GM04503 (cell line): ENCODE results near the gene TTC28.
"Not testable (repeated sequence)": the region's sequence is repeated elsewhere in the genome, so short reads cannot be mapped to it uniquely, and the experiment has no call there.

Experiments
- DNase-seq: peaks from one replicate; pipeline ENCODE4 v3.0.0-alpha.2; 2012; ENCODE audit warnings: low read depth

TTC28 gene

DNA sequence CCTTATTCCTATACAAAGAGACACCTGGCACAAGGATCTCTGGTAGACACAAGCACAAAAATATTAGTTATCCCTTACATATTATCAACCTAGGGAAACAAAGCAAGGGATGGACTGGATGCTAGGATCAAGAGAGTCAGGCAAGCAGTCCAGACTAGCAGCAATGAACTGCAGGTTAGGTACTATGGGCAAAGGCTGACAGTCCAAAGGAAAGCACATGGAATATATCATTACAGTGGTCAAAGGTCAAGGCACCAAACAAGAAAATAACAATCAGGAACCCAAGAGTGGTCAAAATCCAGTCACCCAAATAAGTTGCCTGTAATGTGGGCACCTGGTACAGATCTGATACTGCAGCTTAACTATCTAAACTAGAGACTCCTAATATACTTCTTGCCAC, 77.7 kb downstream of the TTC28 start:
- DNase-seq = no peak

DNA sequence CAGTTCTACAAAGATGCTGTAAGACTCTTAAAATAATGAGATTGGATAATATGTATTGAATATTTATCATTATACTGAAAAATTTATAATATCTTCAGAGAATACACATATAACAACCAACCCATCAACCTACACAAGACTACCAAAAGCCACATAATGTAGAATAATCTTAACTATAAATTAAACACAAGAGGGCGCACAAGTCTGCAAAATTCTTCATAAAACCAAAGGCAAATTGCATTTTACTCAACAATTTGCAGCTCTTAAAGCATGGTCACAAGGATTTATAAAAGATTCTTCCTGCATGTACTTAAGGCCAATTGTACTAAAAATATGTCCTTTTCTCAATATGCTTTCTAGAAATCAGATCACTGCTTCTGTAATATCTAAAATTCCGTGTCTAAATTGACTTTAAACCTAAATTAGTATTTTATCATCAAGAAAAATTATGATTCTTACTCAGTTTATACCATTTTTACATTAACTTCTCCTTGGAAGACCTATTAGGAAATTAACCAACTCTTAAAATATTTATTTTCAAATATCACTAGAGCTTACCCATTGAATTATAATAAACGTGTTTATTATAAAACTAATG, 79.0 kb downstream of the TTC28 start:
- DNase-seq = no peak

DNA sequence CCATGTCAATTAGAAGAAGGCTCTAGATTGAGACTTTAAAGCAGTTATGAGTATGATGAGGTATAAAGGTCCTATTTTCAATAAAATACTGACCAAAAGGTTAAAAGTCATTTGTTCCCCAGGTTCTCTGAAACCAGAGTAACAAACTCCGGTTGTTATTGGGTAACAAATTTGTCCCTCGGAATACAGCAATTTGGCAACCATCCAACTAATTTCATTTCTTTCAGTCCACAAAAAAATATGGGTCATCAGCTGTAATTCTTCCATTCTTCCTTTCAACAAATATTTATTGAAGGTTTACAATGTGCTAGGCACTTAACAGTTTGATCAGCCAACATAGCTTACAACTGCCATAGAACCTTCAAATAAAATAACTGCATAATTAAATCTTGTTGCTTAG, 79.9 kb downstream of the TTC28 start:
- no peak for DNase-seq

DNA sequence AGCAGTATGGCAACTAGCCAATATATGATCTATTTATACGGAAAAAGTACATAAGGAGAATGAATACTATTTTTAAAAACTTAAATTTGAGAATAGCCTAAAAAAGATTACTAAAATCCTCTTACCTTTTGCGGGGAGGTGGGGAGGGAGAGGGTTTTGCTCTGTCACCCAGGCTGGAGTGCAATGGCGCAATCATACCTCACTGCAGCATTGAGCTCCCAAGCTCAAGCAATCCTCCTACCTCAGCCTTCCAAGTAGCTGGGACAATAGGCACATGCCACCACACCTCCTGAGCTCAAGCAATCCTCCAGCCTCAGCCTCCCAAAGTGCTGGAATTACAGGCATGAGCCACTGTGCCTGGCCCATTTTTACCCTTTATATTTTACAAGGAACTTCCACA, 82.0 kb downstream of the TTC28 start:
- DNase-seq = no peak

DNA sequence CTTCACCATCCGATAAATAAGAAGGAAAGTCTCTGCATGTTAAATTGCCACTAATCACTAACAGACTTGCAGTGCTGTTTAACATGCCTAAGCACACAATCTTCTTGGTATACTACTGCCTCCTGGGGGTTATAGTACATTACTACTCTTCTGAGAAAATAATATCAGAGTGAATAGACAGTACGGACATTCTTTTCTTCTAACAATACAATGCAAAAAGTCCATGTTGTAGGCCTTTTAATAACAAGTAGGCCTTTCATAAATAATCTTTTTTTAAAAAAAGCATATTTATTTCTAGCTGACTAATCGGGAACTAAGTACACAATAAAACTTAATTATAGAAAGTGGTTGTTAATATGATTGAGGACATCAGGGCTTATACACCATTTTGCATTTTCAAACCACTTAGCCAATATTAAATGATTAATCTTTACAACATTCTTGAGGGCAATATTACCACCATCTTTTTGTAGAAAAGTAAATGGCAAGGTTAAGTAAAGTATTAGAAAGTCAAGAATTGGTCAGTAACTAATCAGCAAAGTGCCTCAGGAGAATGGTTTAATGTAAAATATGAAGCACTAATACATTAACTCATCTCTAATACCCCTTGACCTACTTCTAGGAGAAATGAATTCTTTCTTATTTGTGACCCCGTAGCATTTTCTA, 84.7 kb downstream of the TTC28 start:
- peak; percentile 29 for DNase-seq

DNA sequence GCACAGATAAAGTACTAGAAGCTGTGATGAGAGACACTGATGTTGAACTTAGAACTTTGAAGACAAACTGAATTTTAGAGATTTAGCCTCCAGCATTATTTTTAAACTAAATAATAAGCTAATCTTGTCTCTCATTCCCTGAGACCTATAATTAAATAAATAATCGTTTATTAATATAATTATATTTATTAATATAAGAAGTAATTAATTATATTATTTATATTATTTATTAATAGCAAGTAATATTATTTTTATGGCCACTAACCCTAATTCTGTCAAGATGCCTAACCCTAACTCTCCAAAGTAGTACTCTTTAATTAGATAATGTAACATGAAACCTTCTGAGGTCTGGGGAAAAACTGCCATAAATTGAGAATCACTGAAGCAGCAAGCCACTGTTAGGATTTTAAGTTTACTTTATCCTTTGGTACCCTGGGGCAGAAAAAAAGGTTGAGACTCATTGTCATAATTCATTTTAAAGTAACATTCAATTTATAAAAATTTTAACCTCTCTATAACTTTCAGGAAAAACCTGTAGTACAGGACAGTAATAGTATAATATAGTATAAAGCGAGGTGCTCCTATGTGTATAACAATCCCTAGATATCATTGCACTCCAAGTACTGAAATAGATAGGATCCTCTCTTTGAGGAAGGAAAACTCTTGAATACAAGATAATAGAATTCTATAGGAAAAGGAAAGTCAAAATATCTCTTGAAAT, 85.4 kb downstream of the TTC28 start:
- no peak for DNase-seq

DNA sequence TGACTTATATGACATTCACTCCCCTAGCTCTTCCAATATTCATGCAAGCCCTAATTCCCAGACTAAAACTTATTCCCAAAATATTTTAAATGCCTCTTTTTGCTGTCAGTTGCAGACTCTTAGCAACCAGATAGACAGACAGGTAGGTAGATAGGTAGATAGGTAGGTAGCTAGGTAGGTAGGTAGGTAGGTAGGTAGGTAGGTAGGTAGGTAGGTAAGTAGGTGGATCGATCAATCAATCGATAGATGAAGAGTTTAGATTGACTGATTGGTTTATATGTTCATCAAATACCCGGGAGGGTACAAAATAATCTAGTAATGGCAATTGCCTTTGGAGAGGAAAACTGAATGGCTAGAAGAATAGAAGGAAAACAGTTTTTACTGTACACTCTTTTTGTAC, 86.3 kb downstream of the TTC28 start:
- no peak for DNase-seq

DNA sequence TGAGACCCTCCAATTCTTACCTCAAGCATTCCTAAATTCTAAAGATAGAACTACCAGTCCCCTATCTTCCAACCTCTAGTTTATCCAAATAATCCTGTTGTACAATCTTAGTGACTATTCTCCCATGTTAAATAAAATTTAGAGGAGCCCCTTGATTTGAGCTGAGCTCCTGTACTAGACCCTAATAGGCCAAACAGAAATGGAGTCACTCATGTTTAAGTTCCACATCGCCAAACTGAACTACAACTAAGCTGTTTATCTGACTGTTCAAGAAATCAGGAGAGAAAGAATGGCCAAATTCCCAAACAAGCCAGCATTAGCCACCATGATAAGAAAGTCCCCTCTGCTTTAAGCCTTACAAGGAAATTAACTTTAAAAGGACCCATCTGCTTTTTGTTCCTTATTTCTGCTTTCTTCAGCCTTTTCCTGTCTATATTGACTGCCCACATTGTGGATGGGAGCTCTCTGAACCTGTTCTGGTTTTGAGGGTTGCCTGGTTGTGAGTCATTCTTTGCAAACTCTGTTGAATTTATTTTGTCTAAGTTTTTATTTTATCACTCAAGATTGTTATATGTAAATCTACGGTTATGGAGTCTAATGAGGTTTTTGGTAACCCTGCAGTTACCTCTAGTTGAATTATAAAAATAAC, 90.4 kb downstream of the TTC28 start:
- no peak for DNase-seq

DNA sequence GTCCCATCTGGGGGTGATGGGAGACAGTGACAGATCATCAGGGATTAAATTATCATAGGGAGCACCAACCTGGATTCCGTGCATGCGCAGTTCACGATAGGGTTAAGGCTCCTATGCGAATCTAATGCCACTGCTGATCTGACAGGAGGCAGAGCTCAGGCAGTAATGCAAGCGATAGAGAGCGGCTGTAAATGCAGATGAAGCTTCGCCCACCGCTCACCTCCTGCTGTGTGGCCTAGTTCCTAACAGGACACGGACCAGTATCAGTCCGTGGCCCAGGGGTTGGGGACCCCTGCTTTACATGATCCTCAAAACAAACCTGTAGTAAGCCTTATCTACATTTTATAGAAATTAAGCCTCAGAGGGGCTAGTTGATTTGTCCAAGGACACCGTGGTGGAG, 94.3 kb downstream of the TTC28 start:
- no peak for DNase-seq

DNA sequence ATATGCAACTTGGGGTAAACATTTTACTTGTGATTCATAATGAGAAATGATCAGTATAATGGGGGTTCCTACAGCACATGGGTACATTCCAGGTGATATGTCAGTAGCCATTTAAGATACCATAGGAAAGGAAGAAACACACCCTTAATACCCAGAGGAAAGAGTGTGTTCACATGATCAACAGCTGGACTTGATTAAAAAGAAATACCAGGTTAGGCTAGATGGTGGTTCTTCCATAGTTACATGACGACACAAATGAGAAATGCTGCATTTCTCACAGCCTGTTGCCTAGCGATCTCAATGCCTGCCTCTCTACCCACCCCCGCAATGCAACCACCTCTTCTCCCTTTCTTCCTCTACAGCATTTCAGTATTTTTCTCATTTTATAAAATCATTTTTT, 96.8 kb downstream of the TTC28 start:
- peak; percentile 85 for DNase-seq

DNA sequence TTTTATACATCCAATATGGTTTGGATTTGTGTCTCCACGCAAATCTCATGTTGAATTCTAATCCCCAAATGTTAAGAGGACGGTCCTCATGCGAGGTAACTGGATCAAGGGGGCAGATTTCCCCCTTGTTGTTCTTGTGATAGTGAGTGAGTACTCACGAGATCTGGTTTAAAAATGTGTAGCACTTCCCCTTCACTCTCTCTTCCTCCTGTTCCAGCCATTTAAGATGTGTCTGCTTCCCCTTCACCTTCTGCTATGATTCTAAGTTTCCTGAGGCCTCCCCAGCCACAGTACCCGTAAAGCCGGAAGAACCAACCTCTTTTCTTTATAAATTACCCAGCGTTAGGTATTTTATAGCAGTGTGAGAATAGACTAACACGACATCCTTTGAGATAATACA, 98.6 kb downstream of the TTC28 start:
- DNase-seq = no peak

DNA sequence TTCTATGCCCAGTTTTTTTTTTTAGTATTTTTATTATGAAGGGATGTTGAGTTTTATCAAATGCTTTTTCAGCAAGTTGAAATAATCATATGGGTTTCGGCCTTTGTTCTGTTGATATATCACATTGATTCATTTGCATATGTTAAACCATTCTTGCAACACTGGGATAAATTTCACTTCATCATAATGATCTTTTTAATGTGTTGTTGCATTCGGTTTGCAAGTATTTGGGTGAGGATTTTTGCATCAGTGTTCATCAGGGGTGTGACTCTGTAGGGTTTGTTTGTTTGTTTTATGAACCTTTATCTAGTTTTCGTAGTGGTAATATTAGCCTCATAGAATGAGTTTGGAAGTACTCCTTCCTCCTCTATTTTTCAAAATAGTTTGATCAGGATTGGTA, 103.5 kb downstream of the TTC28 start:
- no peak for DNase-seq

DNA sequence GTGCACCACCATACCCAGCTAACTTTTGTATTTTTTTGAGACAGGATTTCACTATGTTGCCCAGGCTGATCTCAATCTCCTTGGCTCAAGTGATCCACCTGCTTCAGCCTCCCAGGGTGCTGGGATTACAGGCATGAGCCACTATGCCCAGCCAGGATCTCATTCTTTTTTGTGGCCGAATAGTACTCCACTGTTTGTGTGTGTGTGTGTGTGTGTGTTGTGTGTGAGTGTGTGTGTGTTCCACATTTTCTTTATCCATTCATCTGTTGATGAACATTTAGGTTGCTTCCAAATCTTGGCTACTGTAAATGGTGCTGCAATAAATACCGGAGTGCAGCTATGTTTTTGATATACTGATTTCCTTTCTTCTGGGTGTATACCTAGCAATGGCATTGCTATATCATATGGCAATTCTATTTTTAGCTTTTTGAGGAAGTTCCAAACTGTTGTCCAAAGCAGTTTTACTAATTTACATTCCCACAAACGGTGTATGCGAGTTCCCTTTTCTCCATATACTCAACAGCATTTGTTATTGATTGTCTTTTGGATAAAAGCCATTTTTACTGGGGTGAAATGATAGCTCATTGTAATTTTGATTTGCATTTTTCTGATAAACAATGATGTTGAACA, 105.4 kb downstream of the TTC28 start:
- no peak for DNase-seq

DNA sequence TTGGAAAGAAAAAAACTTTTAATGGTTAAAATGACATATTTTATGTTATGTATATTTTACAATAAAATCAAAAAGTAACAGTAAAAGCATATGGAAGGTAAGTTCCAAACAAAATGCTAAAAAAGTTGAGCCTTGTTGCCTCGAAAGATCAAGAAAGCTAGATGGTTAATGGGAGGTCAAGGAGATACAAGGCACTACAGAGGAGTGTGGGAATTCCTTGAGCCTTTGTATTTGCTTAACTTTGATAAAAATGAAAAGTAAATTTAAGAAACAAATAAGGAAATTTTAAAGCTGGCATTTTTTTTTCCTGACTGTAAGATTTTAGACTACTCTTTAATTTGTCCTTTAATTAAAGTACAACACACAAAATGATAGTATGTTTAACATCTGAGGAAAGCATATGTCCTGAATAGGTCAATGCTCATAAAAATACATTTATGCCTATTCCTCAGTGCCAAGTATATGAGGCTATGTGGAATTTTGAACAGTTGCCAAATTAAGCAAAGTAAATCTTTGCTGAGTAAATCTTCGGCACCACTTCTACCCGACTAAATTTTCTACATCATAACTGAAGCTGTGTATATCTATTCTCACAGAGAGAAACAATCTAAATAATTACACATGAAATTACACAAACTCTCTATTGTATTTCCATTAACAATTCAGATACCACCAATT, 108.8 kb downstream of the TTC28 start:
- no peak for DNase-seq

DNA sequence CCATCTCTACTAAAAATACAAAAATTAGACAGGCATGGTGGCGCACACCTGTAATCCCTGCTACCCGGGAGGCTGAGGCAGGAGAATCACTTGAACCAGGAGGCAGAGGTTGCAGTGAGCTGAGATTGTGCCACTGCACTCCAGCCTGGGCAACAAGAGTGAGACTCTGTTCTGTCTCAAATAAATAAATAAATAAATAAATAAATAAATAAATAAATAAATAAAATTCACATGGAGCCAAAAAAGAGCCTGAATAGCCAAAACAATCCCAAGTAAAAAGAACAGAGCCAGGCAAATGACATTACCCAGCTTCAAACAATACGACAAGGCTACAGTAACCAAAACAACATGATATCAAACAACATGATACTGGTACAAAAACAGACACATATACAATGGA, 110.7 kb downstream of the TTC28 start:
- DNase-seq = not testable (repeated sequence)

DNA sequence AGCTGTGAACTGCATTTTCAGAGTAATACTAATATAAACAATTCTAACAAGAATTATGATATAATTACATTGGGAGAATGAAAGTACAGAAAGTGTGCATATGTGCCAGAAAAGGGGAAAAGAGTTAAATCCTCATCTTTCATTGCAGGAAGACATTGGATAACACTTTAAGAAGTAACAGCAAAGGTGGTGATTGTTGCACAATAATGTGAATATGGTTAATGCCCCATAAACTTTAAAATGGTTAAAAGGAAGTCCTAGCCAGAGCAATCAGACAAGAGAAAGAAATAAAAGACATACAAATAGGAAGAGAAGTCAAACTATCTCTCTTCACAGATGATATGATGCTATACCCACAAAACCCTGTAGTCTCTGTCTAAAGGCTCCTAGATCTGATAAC, 111.5 kb downstream of the TTC28 start:
- DNase-seq = no peak

DNA sequence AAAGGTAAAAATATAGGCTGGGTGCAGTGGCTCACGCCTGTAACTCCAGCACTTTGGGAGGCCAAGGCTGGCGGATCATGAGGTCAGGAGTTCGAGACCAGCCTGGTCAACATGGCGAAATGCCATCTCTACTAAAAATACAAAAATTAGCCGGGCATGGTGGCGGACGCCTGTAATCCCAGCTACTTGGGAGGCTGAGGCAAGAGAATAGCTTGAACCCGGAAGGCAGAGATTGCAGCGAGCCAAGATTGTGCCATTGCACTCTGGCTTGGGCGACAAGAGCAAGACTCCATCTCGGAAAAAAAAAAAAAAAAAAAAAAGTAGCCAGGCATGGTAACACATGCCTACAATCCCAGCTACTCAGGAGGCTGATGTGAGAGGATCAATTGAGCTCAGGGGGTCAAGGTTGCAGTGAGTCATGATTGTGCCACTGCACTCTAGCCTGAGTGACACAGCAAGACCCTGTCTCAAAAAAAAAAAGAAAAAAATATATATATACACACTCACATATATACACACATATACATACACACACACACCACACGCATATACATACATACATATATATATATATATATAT, 112.6 kb downstream of the TTC28 start:
- DNase-seq = not testable (repeated sequence)

DNA sequence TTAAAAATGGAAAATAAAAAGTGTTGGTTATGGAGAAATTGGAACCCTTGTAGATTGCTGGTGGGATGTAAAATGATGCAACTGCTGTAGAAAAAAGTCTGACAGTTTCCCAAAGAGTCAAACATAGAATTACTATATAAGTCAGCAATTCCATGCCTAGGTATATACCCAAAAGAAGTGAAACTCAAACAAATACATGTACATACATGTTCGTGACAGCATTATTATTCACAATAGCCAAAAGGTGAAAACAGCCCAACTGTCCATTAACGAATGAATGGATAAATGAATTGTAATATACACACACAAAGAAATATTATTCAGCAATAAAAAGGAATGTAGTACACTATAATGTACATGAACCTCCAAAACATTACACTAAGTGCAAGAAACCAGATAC, 116.0 kb downstream of the TTC28 start:
- DNase-seq = no peak

DNA sequence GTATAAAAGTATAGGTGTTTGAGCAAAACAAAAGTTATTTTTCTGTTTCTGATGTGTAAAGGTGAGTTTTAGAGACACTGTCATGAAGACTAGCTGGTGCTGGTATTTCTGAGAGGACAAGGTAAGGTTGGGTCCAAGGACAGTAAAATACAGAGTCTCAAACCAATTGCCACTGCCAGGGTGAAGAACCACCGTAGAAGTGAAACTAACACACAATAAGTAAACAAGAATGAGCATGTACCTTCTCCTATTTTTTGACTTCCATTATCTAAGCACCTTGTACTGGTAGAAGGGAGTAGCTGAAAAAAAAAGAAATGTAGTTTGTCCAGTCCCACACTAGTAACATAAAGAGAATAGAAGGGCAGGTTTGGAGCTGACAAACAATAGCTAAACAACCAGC, 117.3 kb downstream of the TTC28 start:
- no peak for DNase-seq

DNA sequence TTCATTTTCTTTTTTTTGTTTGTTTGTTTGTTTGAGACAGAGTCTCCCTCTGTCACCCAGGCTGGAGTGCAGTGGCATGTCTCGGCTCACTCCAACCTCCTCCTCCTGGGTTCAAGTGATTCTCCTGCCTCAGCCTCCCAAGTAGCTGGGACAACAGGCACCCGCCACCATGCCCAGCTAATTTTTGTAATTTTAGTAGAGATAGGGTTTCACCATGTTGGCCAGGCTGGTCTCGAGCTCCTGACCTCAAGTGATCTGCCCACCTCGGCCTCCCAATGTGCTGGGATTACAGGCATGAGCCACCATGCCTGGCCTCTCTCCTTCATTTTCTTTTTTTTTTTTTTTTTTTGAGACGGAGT, 118.9 kb downstream of the TTC28 start:
- DNase-seq = not testable (repeated sequence)

DNA sequence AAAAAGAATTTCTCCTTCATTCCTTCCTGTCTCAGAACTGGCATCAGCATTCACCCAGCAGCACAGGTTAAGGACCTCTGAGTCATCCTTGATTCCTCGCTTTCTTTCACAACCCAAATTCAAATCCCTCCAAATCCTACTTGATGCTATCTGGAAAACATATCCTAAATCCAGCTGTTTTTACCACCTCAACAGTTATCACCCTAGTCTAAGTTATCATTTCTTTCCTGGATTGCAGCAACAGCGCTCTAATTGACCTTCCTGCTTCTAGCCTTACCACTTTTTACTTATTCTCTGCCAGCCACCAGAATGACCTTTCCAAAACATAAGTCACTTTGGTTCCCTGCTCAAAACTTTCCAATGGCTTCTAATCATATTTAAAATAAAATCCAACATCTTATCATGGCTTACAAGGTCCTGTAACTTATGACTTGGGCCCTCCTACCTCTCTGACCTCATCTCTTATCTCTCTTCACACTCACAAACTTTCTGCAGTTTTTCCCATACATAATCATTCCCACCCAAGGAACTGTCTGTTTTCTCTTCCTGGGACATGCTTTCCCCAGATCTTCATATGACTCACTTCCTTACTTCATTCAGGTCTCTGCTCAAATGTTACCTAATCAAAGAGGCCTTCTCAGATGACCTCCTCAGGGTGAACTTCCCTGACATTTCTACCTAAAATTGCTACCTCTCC, 119.4 kb downstream of the TTC28 start:
- peak; percentile 40 for DNase-seq
